ENCODE results near the gene RERE.
"Not testable (repeated sequence)": the region's sequence is repeated elsewhere in the genome, so short reads cannot be mapped to it uniquely, and the experiment has no call there.

GRCh38 chr1:8621785-8622348, 195.6 kb downstream of the RERE start:
- TF ChIP-seq CTCF (tag by site-specific recombination; IDR thresholded peaks at IDR 0.05); HOXA7 (CRISPR knock-in tag; IDR thresholded peaks at IDR 0.05; ENCODE audit: borderline replicate concordance); ZNF274 (IDR thresholded peaks at IDR 0.05; ENCODE audit: low read length); ZNF274 (tag by site-specific recombination; IDR thresholded peaks at IDR 0.05; ENCODE audit: borderline replicate concordance); GLI2 (tag by site-specific recombination; IDR thresholded peaks at IDR 0.05; ENCODE audit: borderline replicate concordance, low read depth); ZBTB7A (tag by site-specific recombination; IDR thresholded peaks at IDR 0.05; ENCODE audit: low read depth); ZNF202 (tag by site-specific recombination; IDR thresholded peaks at IDR 0.05; ENCODE audit: borderline replicate concordance); ZNF837 (tag by site-specific recombination; IDR thresholded peaks at IDR 0.05); ZNF701 (tag by site-specific recombination; IDR thresholded peaks at IDR 0.05); ATF2 (tag by site-specific recombination; IDR thresholded peaks at IDR 0.05; ENCODE audit: low read depth); ZNF777 (tag by site-specific recombination; IDR thresholded peaks at IDR 0.05; ENCODE audit: borderline replicate concordance); ZNF350 (tag by site-specific recombination; IDR thresholded peaks at IDR 0.05): not testable (repeated sequence)

Measured in HEK293 (cell line).